Activated CD4-positive, alpha-beta memory T cell treated with anti-CD3 and anti-CD28 coated beads for 36 hours (primary cell): Measurements from ENCODE around the gene RBFOX2. TPM values are rescaled to one million over a fixed set of nuclear protein-coding genes. Genes with fewer than 3 reads are reported as not detected.

ENCODE experiments used
- CTCF ChIA-PET: fragments of 350-600 bp; sonication (Branson Sonifier 250); formaldehyde crosslinking; loops from one replicate; lab custom pipeline; 2021; ENCODE audit warnings: antibody characterized with exemption, inconsistent platforms; lab: Charles Lee
- POLR2A ChIA-PET: fragments of 350-600 bp; sonication (Branson Sonifier 250); formaldehyde crosslinking; loops from one replicate; lab custom pipeline; 2021; ENCODE audit warnings: antibody characterized with exemption; lab: Charles Lee
- DNase-seq: peaks from one replicate; pipeline ENCODE4 v3.0.0-alpha.2; 2020
- H3K27ac Mint-ChIP-seq: one replicate; pipeline ENCODE4 v1.8.0; 2021; ENCODE audit warnings: mixed read lengths
- H3K27me3 Mint-ChIP-seq: one replicate; pipeline ENCODE4 v1.8.0; 2021; ENCODE audit warnings: mixed read lengths
- H3K36me3 Mint-ChIP-seq: one replicate; pipeline ENCODE4 v1.8.0; 2021; ENCODE audit warnings: mixed read lengths
- H3K4me1 Mint-ChIP-seq: one replicate; pipeline ENCODE4 v1.8.0; 2021; ENCODE audit warnings: low read depth, mixed read lengths
- H3K4me3 Mint-ChIP-seq: one replicate; pipeline ENCODE4 v1.8.0; 2021; ENCODE audit warnings: mild to moderate bottlenecking, mixed read lengths
- H3K9me3 Mint-ChIP-seq: one replicate; pipeline ENCODE4 v1.8.0; 2021; ENCODE audit warnings: mixed read lengths
- intact Hi-C: fragments of 100-400 bp; cut with micrococcal nuclease; formaldehyde crosslinking; loops from one replicate; pipeline ENCODE4 v1.15.1; 2023
- total RNA-seq, 2 experiments: library from RNA; stranded (reverse); gene quantifications; one replicate each; pipeline ENCODE4 v1.2.3, GENCODE V29; 2021

Gene RBFOX2
- total RNA-seq, 2 experiments from 2014 or later: 4.3 to 4.6 TPM

DNA sequence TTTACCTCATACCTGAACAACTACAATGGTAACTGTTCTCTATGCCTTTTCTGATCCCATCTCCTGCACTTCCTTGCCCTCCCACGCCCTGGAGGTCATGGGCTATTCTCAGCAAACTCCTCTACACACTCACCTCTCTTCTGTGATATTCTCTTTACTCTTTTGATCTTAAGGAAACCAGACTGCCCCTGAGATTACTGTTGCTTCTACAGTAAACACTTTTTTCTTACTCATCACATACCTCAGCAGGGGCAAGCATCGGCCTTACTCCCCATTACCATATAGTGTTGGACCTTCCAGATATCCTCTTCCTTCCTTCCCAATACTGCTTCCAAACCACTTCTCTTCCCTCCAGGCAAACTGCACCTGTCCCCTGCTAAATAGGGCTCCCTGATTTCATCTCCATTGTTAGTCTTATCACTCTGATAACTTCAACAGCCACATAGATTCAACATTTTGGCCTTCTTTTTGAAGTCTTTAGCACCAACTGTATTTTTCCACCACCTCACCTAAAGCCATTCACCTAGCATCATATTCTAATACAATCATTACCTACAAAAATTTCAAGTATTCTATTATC lies 141.2 kb downstream of the RBFOX2 start:
- peaks cover 14% of the 10 kb centered on the region for H3K4me1 Mint-ChIP-seq
- DNase-seq: no peak
- H3K36me3 Mint-ChIP-seq: no peaks in the 10 kb centered on the region
- intact Hi-C loops: no loop called here
- POLR2A ChIA-PET: no interaction called here
- CTCF ChIA-PET: no interaction called here
- H3K27ac Mint-ChIP-seq: no peak overlapping the region
- no peak overlapping the region for H3K4me3 Mint-ChIP-seq
- peaks cover 1% of the 10 kb centered on the region for H3K27me3 Mint-ChIP-seq
- no peaks in the 10 kb centered on the region for H3K9me3 Mint-ChIP-seq

DNA sequence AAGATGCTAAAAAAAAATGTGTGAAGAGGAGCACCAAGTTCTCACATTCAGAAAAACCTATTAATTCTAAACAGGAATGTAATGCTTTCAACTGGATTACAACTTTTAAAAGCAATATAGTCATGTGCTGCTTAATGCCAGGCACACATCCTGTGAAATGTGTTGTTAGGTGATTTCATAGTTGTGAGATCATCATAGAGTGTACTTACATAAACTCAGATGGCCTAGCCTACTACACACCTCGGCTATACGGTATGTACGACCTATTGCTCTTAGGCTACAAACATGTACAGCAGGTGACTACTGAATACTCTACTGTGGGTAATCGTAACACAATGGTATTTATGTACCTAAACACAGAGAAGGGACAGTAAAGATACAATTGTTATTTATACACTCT lies 142.3 kb downstream of the RBFOX2 start:
- ChIA-PET CTCF (no interaction called here), POLR2A (no interaction called here)
- DNase-seq: no peak
- intact Hi-C loops: no loop called here
- Mint-ChIP-seq H3K4me3 (no peak overlapping the region), H3K27me3 (peaks cover 1% of the 10 kb centered on the region), H3K27ac (no peak overlapping the region), H3K36me3 (no peaks in the 10 kb centered on the region), H3K4me1 (peaks cover 20% of the 10 kb centered on the region), H3K9me3 (no peaks in the 10 kb centered on the region)

DNA sequence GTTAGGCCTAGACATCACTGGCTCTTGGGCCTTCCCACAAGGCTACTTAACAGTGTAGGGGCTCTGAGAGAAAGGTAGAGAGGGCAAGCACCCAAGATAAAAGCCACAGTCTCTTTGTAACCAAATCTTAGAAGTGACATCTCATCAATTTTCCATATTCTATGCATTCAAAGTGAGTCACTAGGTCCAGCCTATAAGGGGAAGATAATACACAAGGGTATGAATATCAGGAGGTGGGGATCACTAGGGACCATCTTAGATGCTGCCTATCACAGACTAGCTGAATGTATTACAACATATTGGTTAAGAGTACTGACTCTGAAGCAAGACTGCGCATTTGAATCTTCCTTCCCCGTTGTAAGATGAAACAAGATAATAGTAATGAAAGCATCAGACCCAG lies 144.1 kb downstream of the RBFOX2 start:
- peaks cover 20% of the 10 kb centered on the region for H3K4me1 Mint-ChIP-seq
- ChIA-PET POLR2A (no interaction called here), CTCF (no interaction called here)
- no peak for DNase-seq
- no peak overlapping the region for H3K27ac Mint-ChIP-seq
- H3K27me3 Mint-ChIP-seq: no peaks in the 10 kb centered on the region
- H3K4me3 Mint-ChIP-seq: no peak overlapping the region
- intact Hi-C loops: no loop called here
- no peaks in the 10 kb centered on the region for H3K9me3 Mint-ChIP-seq
- no peaks in the 10 kb centered on the region for H3K36me3 Mint-ChIP-seq

DNA sequence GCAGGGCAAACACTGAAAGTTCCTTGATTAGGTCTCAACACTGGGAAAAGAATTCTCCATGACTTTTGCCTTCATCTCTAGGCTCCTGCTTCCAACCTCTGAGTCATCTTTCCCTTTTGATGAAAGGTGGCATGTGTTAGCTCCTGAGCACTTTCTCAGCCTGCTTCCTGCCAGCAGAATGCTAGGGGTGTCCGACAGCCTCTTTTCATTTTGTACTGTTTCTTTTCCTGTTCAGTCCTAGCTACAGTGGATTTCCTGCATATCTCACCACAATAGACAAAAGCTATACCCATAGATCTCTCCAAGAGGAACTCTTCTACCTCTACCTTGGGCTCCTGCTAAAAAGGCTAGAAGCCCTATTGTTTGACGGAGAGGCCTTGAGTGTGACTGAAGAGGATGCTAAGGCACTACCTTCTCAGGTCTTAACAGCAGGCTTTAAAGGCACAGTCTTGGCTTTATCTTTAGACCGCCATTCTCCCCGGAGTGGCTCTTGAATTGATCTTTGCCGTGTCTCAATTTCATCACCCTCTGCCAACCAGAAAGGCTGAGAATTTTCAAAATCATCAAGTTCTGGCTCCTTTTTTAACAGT lies 145.5 kb downstream of the RBFOX2 start:
- H3K27ac Mint-ChIP-seq: no peak overlapping the region
- intact Hi-C loops: no loop called here
- H3K36me3 Mint-ChIP-seq: no peaks in the 10 kb centered on the region
- CTCF ChIA-PET: interaction anchor here (0.8 kb wide), 1 partner anchor 16 kb away, joined by 3 read pairs; no protein-coding TSS in a partner anchor
- POLR2A ChIA-PET: no interaction called here
- H3K27me3 Mint-ChIP-seq: no peaks in the 10 kb centered on the region
- H3K4me1 Mint-ChIP-seq: peaks cover 20% of the 10 kb centered on the region
- DNase-seq: no peak
- H3K4me3 Mint-ChIP-seq: no peak overlapping the region
- H3K9me3 Mint-ChIP-seq: no peaks in the 10 kb centered on the region

- ChIA-PET CTCF (interaction anchor here (0.8 kb wide), 1 partner anchor 17 kb away, joined by 3 read pairs; no protein-coding TSS in a partner anchor), POLR2A (no interaction called here)
- Mint-ChIP-seq H3K27ac (no peak overlapping the region), H3K4me1 (peaks cover 20% of the 10 kb centered on the region), H3K4me3 (no peak overlapping the region), H3K9me3 (no peaks in the 10 kb centered on the region), H3K36me3 (no peaks in the 10 kb centered on the region), H3K27me3 (no peaks in the 10 kb centered on the region)
- intact Hi-C loops: no loop called here
- no peak for DNase-seq
Observed at GRCh38 chr22:35882211-35883030, 146.2 kb downstream of the RBFOX2 start.

DNA sequence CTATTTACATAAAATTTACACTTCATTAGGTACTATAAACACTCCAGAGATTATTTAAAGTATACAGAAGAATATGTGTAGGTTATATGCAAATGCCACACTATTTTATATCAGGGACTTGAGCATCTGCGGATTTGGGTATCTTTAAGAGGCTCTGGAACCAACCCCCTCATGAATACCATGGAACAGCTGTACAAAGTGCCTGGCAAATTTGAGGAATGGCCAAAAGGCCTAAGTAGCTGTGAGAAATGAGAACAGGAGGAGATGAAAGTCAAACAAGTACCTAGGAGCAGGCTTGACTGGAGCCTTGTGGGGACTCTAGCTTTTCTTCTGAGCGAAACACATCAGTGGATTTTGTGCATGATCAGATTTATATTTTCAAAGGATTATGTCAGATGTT lies 149.3 kb downstream of the RBFOX2 start:
- no peak overlapping the region for H3K27ac Mint-ChIP-seq
- DNase-seq: no peak
- no peaks in the 10 kb centered on the region for H3K27me3 Mint-ChIP-seq
- H3K4me1 Mint-ChIP-seq: peaks cover 28% of the 10 kb centered on the region
- intact Hi-C loops: no loop called here
- H3K4me3 Mint-ChIP-seq: no peak overlapping the region
- ChIA-PET CTCF (no interaction called here), POLR2A (no interaction called here)
- no peaks in the 10 kb centered on the region for H3K9me3 Mint-ChIP-seq
- peaks cover under 1% of the 10 kb centered on the region for H3K36me3 Mint-ChIP-seq

DNA sequence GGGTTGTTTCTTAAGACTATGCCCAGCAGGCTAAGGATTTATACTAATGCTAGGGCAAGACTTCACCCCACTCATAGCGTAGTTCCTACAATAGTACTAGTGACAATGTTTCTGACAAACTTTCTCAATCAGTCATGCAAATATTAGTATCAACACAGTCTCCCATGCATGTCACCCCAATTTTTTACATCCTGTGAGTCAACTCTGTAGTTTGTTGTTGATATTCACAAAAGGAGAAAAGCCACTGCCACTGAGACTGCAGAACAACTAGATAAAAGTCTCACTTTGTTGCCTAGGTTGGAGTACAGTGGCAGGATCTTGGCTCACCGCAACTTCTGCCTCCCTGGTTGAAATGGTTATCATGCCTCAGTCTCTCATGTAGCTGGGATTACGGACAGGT lies 155.2 kb downstream of the RBFOX2 start:
- Mint-ChIP-seq H3K9me3 (no peaks in the 10 kb centered on the region), H3K27me3 (peaks cover 5% of the 10 kb centered on the region), H3K4me3 (no peak overlapping the region), H3K36me3 (peaks cover 3% of the 10 kb centered on the region), H3K27ac (no peak overlapping the region), H3K4me1 (peaks cover 9% of the 10 kb centered on the region)
- ChIA-PET CTCF (no interaction called here), POLR2A (no interaction called here)
- no peak for DNase-seq
- intact Hi-C loops: no loop called here

DNA sequence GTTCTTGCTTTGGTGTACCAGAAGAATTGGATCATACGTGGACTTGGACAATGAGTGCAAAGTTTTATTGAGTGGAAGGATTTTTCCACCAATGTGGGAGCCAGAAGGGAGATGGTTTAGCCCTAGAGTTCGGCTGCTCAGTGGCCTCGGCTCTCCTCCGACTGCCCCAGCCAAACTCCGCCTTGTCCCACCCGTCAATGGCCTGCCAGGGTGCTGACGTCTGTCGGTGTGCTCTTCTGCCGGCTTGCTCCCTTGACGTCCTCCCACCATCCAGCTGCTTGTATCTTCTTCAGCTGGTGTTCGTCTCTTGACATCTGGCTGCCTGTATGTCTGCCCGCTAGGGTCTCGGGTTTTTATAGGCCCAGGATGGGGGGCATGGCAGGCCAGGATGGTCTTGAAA lies 156.2 kb downstream of the RBFOX2 start:
- intact Hi-C loops: no loop called here
- H3K27ac Mint-ChIP-seq: no peak overlapping the region
- peaks cover 9% of the 10 kb centered on the region for H3K4me1 Mint-ChIP-seq
- peaks cover 5% of the 10 kb centered on the region for H3K27me3 Mint-ChIP-seq
- peaks cover 3% of the 10 kb centered on the region for H3K36me3 Mint-ChIP-seq
- ChIA-PET CTCF (interaction anchor here (0.6 kb wide), 1 partner anchor 253 kb away, joined by 3 read pairs; no protein-coding TSS in a partner anchor), POLR2A (no interaction called here)
- DNase-seq: no peak
- H3K9me3 Mint-ChIP-seq: no peaks in the 10 kb centered on the region
- H3K4me3 Mint-ChIP-seq: no peak overlapping the region

- H3K27ac Mint-ChIP-seq: no peak overlapping the region
- peaks cover 5% of the 10 kb centered on the region for H3K27me3 Mint-ChIP-seq
- H3K4me3 Mint-ChIP-seq: no peak overlapping the region
- intact Hi-C loops: no loop called here
- DNase-seq: no peak
- no peaks in the 10 kb centered on the region for H3K9me3 Mint-ChIP-seq
- peaks cover 3% of the 10 kb centered on the region for H3K36me3 Mint-ChIP-seq
- no peaks in the 10 kb centered on the region for H3K4me1 Mint-ChIP-seq
- CTCF ChIA-PET: no interaction called here
- POLR2A ChIA-PET: no interaction called here
Observed at GRCh38 chr22:35870517-35871293, 157.9 kb downstream of the RBFOX2 start.

DNA sequence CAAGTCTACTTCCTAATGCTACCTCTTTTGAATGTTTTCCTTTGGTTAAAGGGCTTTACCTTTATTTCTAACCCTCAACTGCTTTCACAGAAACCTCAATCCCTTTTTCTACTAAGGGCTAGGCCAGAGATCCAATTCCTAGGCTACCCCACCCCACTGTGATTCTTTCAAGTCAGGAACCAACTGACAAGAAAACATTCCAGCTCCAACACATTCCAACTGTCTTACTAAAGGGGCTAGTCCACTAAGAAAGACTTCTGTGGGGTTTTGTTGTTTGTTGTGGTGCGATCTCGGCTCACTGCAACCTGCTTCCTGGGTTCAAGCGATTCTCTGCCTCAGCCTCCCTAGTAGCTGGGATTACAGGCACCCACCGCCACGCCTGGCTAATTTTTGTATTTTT lies 159.7 kb downstream of the RBFOX2 start:
- Mint-ChIP-seq H3K4me1 (no peaks in the 10 kb centered on the region), H3K4me3 (no peak overlapping the region), H3K36me3 (no peaks in the 10 kb centered on the region), H3K9me3 (no peaks in the 10 kb centered on the region), H3K27me3 (peaks cover 5% of the 10 kb centered on the region), H3K27ac (no peak overlapping the region)
- no peak for DNase-seq
- intact Hi-C loops: no loop called here
- ChIA-PET POLR2A (no interaction called here), CTCF (no interaction called here)

DNA sequence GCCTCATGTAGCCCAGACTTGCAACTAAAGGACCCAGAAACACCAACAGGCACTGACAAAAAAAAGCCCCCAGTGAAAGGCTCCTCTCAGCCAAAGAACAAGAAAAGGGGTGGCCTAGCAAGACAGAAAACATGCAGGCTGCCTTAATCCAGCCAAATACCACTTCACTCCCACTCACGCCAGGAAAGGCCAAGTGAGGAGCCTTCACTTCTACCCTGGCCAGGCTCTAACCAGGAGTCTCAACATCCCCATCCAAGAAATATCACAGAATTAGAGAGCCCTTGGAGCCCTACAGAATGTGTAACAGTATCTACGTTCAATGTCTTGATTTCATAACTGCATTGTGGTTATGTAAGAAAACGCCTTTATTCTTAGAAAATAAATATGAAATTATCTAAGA lies 162.0 kb downstream of the RBFOX2 start:
- CTCF ChIA-PET: no interaction called here
- H3K27me3 Mint-ChIP-seq: peaks cover 5% of the 10 kb centered on the region
- no peaks in the 10 kb centered on the region for H3K36me3 Mint-ChIP-seq

GRCh38 chr22:35864545-35865165 lies 164.0 kb downstream of the RBFOX2 start:
- Mint-ChIP-seq H3K36me3 (no peaks in the 10 kb centered on the region), H3K9me3 (no peaks in the 10 kb centered on the region), H3K27ac (no peak overlapping the region), H3K4me1 (no peaks in the 10 kb centered on the region), H3K4me3 (no peak overlapping the region), H3K27me3 (no peaks in the 10 kb centered on the region)
- CTCF ChIA-PET: interaction anchor here (0.8 kb wide), 1 partner anchor 201 kb away, joined by 4 read pairs; no protein-coding TSS in a partner anchor
- no peak for DNase-seq
- POLR2A ChIA-PET: no interaction called here
- intact Hi-C loops: no loop called here

More for the DNA sequence above, 162.0 kb downstream of the RBFOX2 start:
- Mint-ChIP-seq H3K4me1 (no peaks in the 10 kb centered on the region), H3K4me3 (no peak overlapping the region), H3K27ac (no peak overlapping the region), H3K9me3 (no peaks in the 10 kb centered on the region)
- no peak for DNase-seq
- POLR2A ChIA-PET: no interaction called here
- intact Hi-C loops: no loop called here
